B cell (primary cell): ENCODE data around the gene ZNF469. TPM values are rescaled to one million over a fixed set of nuclear protein-coding genes. Genes with fewer than 3 reads are reported as not detected.
A peak's percentile ranks its signal among the peaks of the same experiment; 100 is the strongest.

Experiments
- ATAC-seq: fragments of 200-7000 bp; cut with Tn5 transposase; one replicate; pipeline ENCODE4 v1.10.0; 2021; ENCODE audit warnings: low read depth, mild to moderate bottlenecking, moderate number of reproducible peaks, moderate library complexity
- CTCF ChIA-PET: fragments of 350-600 bp; sonication (Branson Sonifier 250); formaldehyde crosslinking; loops from one replicate; lab custom pipeline; 2021; ENCODE audit warnings: antibody characterized with exemption, inconsistent platforms; lab: Charles Lee
- POLR2A ChIA-PET: fragments of 350-600 bp; sonication (Branson Sonifier 250); formaldehyde crosslinking; loops from one replicate; lab custom pipeline; 2021; ENCODE audit warnings: antibody characterized with exemption; lab: Charles Lee
- DNase-seq: peaks from one replicate; pipeline ENCODE4 v3.0.0; 2013
- H2AFZ ChIP-seq: 2 replicates; pipeline ENCODE4 v1.6.1; 2012; ENCODE audit warnings: mild to moderate bottlenecking, low read depth, low read length; ENCODE audit not compliant: insufficient read depth, poor library complexity, severe bottlenecking
- H3K27ac ChIP-seq, 2 donors: 1 replicate in 1 of 2; 2 replicates in 1 of 2; pipeline ENCODE4 v1.5.1; 2012 to 2013; ENCODE audit warnings: low read length in 2 of 2, mild to moderate bottlenecking in 2 of 2, moderate library complexity in 1 of 2
- H3K27me3 ChIP-seq, 4 experiments: fragments of 200-600 bp in 1 of 4; sonication (generic) in 1 of 4; replicated peaks in 1 of 4; 1 replicate in 2 of 4; 2 replicates in 2 of 4; pipeline versions ENCODE4 v1.6.1 to v1.7.0; 2013 to 2016; ENCODE audit warnings: low read length in 3 of 4, mild to moderate bottlenecking in 2 of 4, mixed read lengths in 1 of 4, moderate library complexity in 1 of 4; ENCODE audit not compliant: insufficient read depth in 4 of 4, control insufficient read depth in 3 of 4; ENCODE audit errors: control extremely low read depth in 1 of 4
- H3K36me3 ChIP-seq, 2 experiments: replicated peaks in 1 of 2; 1 replicate in 1 of 2; 2 replicates in 1 of 2; pipeline versions ENCODE4 v1.6.1 to v1.7.1; 2013; ENCODE audit warnings: low read length in 1 of 2; ENCODE audit not compliant: insufficient read depth in 2 of 2, control insufficient read depth in 1 of 2; ENCODE audit errors: control extremely low read depth in 1 of 2, extremely low read depth in 1 of 2
- H3K4me1 ChIP-seq, 2 donors: fragments of 200-600 bp in 1 of 2; sonication (generic) in 1 of 2; 1 replicate in 1 of 2; 2 replicates in 1 of 2; pipeline versions ENCODE4 v1.5.1 to v1.6.1; 2013 to 2017; ENCODE audit warnings: low read length in 2 of 2; ENCODE audit not compliant: control insufficient read depth in 2 of 2, insufficient read depth in 2 of 2
- H3K4me2 ChIP-seq: replicated peaks from 2 replicates; pipeline ENCODE3; 2012; ENCODE audit warnings: mild to moderate bottlenecking, low read depth, low read length; ENCODE audit not compliant: poor library complexity, severe bottlenecking
- H3K4me3 ChIP-seq, 5 experiments: fragments of 200-600 bp in 1 of 5; sonication (generic) in 1 of 5; 1 replicate in 3 of 5; 2 replicates in 2 of 5; pipeline versions ENCODE4 v1.5.1 to v1.7.0; 2011 to 2016; ENCODE audit warnings: low read length in 4 of 5, mild to moderate bottlenecking in 4 of 5, low read depth in 2 of 5, control low read depth in 1 of 5, moderate library complexity in 1 of 5; ENCODE audit not compliant: insufficient read depth in 1 of 5; ENCODE audit errors: control extremely low read depth in 1 of 5, extremely low read depth in 1 of 5
- H3K79me2 ChIP-seq: fragments of 200-600 bp; sonication (generic); one replicate; pipeline ENCODE4 v1.6.0; 2016; ENCODE audit warnings: low read length; ENCODE audit not compliant: control insufficient read depth, insufficient read depth
- H3K9ac ChIP-seq: fragments of 200-600 bp; sonication (generic); 2 replicates; pipeline ENCODE4 v1.6.1; 2017; ENCODE audit warnings: mild to moderate bottlenecking, low read length, moderate library complexity
- H3K9me3 ChIP-seq, 3 donors: one replicate each; pipeline versions ENCODE4 v1.6.1 to v1.7.1; 2013; ENCODE audit warnings: low read length in 2 of 3; ENCODE audit not compliant: control insufficient read depth in 2 of 3, insufficient read depth in 1 of 3; ENCODE audit errors: control extremely low read depth in 1 of 3
- H4K20me1 ChIP-seq: 2 replicates; pipeline ENCODE4 v1.6.0; 2012; ENCODE audit warnings: mild to moderate bottlenecking, low read length; ENCODE audit not compliant: insufficient read depth, control insufficient read depth, poor library complexity, severe bottlenecking
- H3K27ac Mint-ChIP-seq: one replicate; pipeline ENCODE4 v1.8.0; 2021; ENCODE audit warnings: mixed read lengths
- H3K27me3 Mint-ChIP-seq: one replicate; pipeline ENCODE4 v1.8.0; 2021; ENCODE audit warnings: mixed read lengths
- H3K4me1 Mint-ChIP-seq: one replicate; pipeline ENCODE4 v1.8.0; 2021; ENCODE audit warnings: mixed read lengths
- H3K4me3 Mint-ChIP-seq: one replicate; pipeline ENCODE4 v1.8.0; 2021; ENCODE audit warnings: mixed read lengths
- H3K9me3 Mint-ChIP-seq: one replicate; pipeline ENCODE4 v1.8.0; 2022; ENCODE audit warnings: mixed read lengths; ENCODE audit not compliant: insufficient read depth
- CTCF ChIP-seq: fragments of 200-600 bp; IDR thresholded peaks from one replicate; pipeline ENCODE4 v1.8.0; 2022; ENCODE audit warnings: antibody characterized with exemption, mild to moderate bottlenecking
- EZH2 ChIP-seq: IDR thresholded peaks from 2 replicates; pipeline ENCODE4 v1.6.1; 2012; ENCODE audit warnings: borderline replicate concordance, low read depth, mild to moderate bottlenecking, moderate library complexity, low read length; ENCODE audit not compliant: insufficient read depth, poor library complexity, severe bottlenecking
- WGBS: methylation state at CpG from one replicate; pipeline ENCODE4 v1.1.5; 2013; ENCODE audit warnings: missing lambda C conversion rate; ENCODE audit not compliant: insufficient coverage; 5-methylcytosine and 5-hydroxymethylcytosine counted together
- intact Hi-C: fragments of 100-400 bp; cut with micrococcal nuclease; formaldehyde crosslinking; loops from one replicate; pipeline ENCODE4 v1.10.0; 2022
- polyA plus RNA-seq: library from polyadenylated mRNA; depleted of rRNA; stranded (reverse); fragments of >200 nt; gene quantifications from 2 replicates; pipeline ENCODE4 v1.2.3, GENCODE V29; 2012
- total RNA-seq, 2 donors: library from RNA; stranded (reverse); fragments of 120-200 nt in 1 of 2; gene quantifications; 1 replicate in 1 of 2; 2 replicates in 1 of 2; pipeline versions ENCODE4 v1.2.3 to v1.2.4, GENCODE V29; 2013 to 2022

ZNF469 gene
- total and polyA plus RNA-seq, 2 donors (not counting 1 experiment from before 2014, with no cell fraction given) = 0.25 to 5.9 TPM

DNA sequence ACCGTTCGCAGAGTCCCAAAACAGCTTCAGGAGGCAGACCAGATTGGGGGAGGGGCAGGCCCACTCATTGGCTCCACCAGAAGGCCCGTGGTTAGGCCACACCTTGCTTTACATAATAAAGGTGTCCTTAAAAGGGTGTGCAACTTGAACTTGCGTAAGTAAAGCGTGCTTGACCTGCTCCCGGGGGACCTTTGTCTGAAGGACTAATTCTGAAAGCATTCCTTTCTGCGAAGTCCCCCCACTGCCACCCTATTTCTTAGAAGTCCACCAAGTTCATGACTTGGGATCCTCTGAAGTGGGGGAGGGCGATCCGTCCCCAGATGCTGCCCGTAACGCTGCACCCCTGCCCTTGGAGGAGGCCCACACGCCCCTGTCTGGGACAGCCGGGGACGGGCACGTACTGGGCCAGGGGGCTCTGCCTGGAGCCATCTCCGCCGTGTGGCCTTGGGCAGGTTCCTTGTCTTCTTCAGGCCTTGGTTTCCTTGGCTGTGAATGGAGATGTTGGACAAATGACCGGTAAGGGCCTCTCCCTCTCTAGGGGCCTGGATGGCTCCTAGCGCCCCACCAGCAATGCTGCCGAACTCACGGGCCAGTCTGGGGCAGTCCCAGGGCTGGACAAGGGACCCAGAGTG, 823 bp upstream of the ZNF469 start:
- no peak overlapping the region for H3K4me3 ChIP-seq
- H3K27ac Mint-ChIP-seq = no peak overlapping the region
- WGBS = 87% methylated on average over 16 of the region's 21 CpGs
- peak overlapping the region; percentile 83 for H3K4me3 Mint-ChIP-seq
- CTCF ChIA-PET = no interaction called here
- TF ChIP-seq CTCF = no peak
- TF ChIP-seq EZH2 = no peak
- no peaks in the 10 kb centered on the region for H4K20me1 ChIP-seq
- no peak overlapping the region for H3K4me2 ChIP-seq
- peaks cover 9% of the 10 kb centered on the region for H3K4me1 Mint-ChIP-seq
- no peaks in the 10 kb centered on the region for H3K36me3 ChIP-seq
- H3K27me3 Mint-ChIP-seq = peaks cover 37% of the 10 kb centered on the region
- no peak overlapping the region for H3K27ac ChIP-seq
- H2AFZ ChIP-seq = no peak overlapping the region
- POLR2A ChIA-PET = no interaction called here
- H3K9me3 Mint-ChIP-seq = no peaks in the 10 kb centered on the region
- H3K9me3 ChIP-seq = peaks cover 0 to 24% (median 0%) of the 10 kb centered on the region in 3 donors
- peaks cover 0 to 44% (median 16%) of the 10 kb centered on the region in 4 experiments for H3K27me3 ChIP-seq
- H3K4me1 ChIP-seq = peaks cover 10 to 18% of the 10 kb centered on the region in 2 donors
- intact Hi-C loops = no loop called here
- H3K9ac ChIP-seq = no peak overlapping the region
- no peak for ATAC-seq
- DNase-seq = no peak
- H3K79me2 ChIP-seq = no peaks in the 10 kb centered on the region

DNA sequence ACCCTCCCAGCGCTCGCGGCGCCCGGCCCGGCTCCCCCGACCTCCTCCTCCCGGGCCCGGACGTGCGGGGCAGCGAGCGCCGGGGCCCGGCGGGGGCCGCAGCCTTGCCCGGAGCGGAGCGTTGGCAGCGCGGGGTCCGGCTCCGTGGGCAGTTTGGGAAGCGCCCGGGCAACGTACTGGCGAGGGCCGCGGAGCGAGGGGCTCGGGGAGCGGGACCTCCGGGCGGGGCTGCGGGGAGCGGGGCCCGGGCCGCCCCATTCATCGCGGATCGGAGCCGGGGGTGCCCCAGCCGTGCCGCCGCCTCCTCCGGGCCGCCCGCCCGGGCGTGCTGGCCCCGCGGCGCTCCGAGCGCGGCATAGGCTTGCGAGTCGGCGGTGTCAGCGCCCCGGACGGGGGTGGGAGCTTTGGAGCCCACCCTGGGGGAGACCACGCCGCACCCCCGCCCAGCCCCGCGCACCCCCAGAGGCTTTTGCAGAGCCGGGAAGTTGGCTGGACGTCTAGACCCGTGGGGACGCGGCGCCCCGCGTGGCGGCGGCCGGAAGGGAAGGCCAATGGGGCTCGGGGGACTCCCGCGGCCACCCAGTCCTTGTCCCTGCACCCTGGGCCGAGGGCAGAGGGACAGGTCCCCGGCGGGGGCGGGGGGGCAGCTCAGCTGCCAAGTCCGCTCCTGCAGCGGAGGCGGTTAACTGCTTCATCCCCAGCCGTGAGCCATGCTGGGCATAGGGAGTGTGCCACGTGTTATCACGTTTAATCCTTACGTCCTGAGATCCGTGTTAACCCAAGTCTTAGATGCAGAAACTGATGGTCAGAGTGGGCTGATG, 852 bp downstream of the ZNF469 start:
- Histone ChIP-seq H3K27me3 (peaks cover 0 to 48% (median 18%) of the 10 kb centered on the region in 4 experiments), H4K20me1 (no peaks in the 10 kb centered on the region), H3K4me2 (peak overlapping the region; percentile 71), H3K9me3 (peaks cover 0 to 24% (median 0%) of the 10 kb centered on the region in 3 donors), H3K27ac (no peak overlapping the region), H3K36me3 (no peaks in the 10 kb centered on the region), H3K79me2 (no peaks in the 10 kb centered on the region), H3K4me1 (peaks cover 10 to 18% of the 10 kb centered on the region in 2 donors), H2AFZ (peak overlapping the region; percentile 28), H3K9ac (peak overlapping the region; percentile 35), H3K4me3 (peak overlapping the region in 2 of 5 experiments; percentile 23 to 29)
- peak overlapping the region; percentile 67 for H3K4me3 Mint-ChIP-seq
- H3K4me1 Mint-ChIP-seq = peaks cover 9% of the 10 kb centered on the region
- intact Hi-C loops = no loop called here
- peaks cover 34% of the 10 kb centered on the region for H3K27me3 Mint-ChIP-seq
- H3K9me3 Mint-ChIP-seq = no peaks in the 10 kb centered on the region
- DNase-seq = peak; percentile 46
- ChIA-PET POLR2A (no interaction called here), CTCF (interaction anchor here (3.0 kb wide), 1 partner anchor 605 kb away, joined by 8 read pairs; no protein-coding TSS in a partner anchor)
- no peak overlapping the region for H3K27ac Mint-ChIP-seq
- TF ChIP-seq CTCF (peak; percentile 24), EZH2 (peak; percentile 61)
- 5% methylated on average over 94 of the region's 94 CpGs for whole genome bisulfite sequencing
- ATAC-seq = peak; percentile 40
